HAP-1 (cell line): ENCODE data around the gene SLC5A5.
"Not testable (repeated sequence)": the region's sequence is repeated elsewhere in the genome, so short reads cannot be mapped to it uniquely, and the experiment has no call there.

Source experiments
- DNase-seq, 2 experiments: peaks; one replicate each; pipeline ENCODE4 v3.0.0-alpha.2; 2016 to 2020; ENCODE audit warnings: low spot score in 2 of 2
- H3K27me3 ChIP-seq: fragments of 250-450 bp; sonication (Bioruptor Pico); 2 replicates; pipeline ENCODE4 v1.5.1; 2020; ENCODE audit warnings: low read depth, mild to moderate bottlenecking, moderate library complexity
- H3K36me3 ChIP-seq: fragments of 250-450 bp; sonication (Bioruptor Pico); replicated peaks from 2 replicates; pipeline ENCODE4 v1.5.1; 2020; ENCODE audit warnings: mild to moderate bottlenecking
- H3K4me1 ChIP-seq: fragments of 250-450 bp; sonication (Bioruptor Pico); 2 replicates; pipeline ENCODE4 v1.5.1; 2020; ENCODE audit warnings: mild to moderate bottlenecking
- H3K4me3 ChIP-seq: fragments of 250-450 bp; sonication (Bioruptor Pico); 2 replicates; pipeline ENCODE4 v1.5.1; 2020; ENCODE audit warnings: mild to moderate bottlenecking, moderate library complexity
- H3K9me3 ChIP-seq: fragments of 250-450 bp; sonication (Bioruptor Pico); 2 replicates; pipeline ENCODE4 v1.5.1; 2020; ENCODE audit warnings: mild to moderate bottlenecking, moderate library complexity
- in situ Hi-C: fragments of 300-500 bp; cut with MboI; formaldehyde crosslinking; loops from 3 replicates; pipeline ENCODE4 v1.14.3; 2020; ENCODE audit warnings: low sequenced_read_pairs, inconsistent platforms, mixed read lengths

The SLC5A5 gene

DNA sequence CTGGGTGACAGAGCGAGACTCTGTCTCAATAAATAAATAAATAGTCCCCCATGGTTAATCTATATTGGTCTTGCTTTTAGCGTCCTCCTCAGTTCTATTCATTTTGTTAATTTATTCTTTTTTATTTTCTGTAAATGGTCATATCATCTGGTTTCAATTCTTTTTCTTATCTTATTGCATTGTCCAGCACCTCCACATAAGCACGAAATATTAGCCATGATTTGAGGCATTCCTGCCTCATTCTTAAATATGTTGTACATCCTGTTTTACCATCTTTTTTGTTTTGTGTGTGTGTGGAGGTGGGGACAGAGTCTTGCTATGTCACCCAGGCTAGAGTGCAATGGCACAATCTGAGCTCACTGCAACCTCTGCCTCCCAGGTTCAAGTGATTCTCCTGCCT, 36.5 kb downstream of the SLC5A5 start:
- H3K36me3 ChIP-seq: no peaks in the 10 kb centered on the region
- in situ Hi-C loops: no loop called here
- no peak for DNase-seq
- H3K9me3 ChIP-seq: peaks cover 7% of the 10 kb centered on the region
- peaks cover 3% of the 10 kb centered on the region; the same call in 1 of the 2 replicates for H3K27me3 ChIP-seq
- no peaks in the 10 kb centered on the region for H3K4me1 ChIP-seq
- no peak overlapping the region for H3K4me3 ChIP-seq

GRCh38 chr19:17909003-17909732, 37.4 kb downstream of the SLC5A5 start:
- no peaks in the 10 kb centered on the region for H3K4me1 ChIP-seq
- peaks cover 7% of the 10 kb centered on the region for H3K9me3 ChIP-seq
- no peak overlapping the region for H3K4me3 ChIP-seq
- H3K27me3 ChIP-seq: peaks cover 3% of the 10 kb centered on the region; the same call in 1 of the 2 replicates
- in situ Hi-C loops: no loop called here
- DNase-seq: no peak
- no peaks in the 10 kb centered on the region for H3K36me3 ChIP-seq

DNA sequence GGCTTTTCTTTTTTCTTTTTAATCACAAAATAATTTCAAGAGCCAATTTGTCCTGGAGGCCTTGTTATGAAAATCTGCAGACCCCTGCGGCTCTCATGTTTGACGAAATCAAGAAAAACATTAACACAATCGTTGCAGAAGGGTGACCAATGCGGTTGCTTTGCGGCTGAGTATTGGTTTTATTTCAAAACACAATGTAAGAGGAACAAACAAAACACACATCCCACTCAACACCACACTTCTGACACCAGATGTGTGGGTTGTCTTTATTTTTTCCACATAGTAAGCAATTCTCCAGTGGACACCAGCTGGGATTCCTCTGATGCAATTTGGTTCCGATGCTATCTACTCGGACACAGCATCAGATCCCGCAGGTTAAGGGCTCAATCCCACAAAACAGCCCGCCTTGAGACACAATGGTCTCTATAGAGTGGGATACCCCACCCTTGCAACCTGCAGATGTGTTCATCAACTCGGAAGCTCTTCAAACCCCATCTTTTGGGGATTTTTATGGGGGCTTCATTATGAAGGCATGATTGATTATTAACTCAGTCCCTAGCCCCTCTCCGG, 39.1 kb downstream of the SLC5A5 start:
- DNase-seq: no peak
- no peaks in the 10 kb centered on the region for H3K4me1 ChIP-seq
- H3K36me3 ChIP-seq: no peaks in the 10 kb centered on the region
- in situ Hi-C loops: no loop called here
- H3K9me3 ChIP-seq: peaks cover 7% of the 10 kb centered on the region
- peaks cover 3% of the 10 kb centered on the region; the same call in 1 of the 2 replicates for H3K27me3 ChIP-seq
- H3K4me3 ChIP-seq: no peak overlapping the region

DNA sequence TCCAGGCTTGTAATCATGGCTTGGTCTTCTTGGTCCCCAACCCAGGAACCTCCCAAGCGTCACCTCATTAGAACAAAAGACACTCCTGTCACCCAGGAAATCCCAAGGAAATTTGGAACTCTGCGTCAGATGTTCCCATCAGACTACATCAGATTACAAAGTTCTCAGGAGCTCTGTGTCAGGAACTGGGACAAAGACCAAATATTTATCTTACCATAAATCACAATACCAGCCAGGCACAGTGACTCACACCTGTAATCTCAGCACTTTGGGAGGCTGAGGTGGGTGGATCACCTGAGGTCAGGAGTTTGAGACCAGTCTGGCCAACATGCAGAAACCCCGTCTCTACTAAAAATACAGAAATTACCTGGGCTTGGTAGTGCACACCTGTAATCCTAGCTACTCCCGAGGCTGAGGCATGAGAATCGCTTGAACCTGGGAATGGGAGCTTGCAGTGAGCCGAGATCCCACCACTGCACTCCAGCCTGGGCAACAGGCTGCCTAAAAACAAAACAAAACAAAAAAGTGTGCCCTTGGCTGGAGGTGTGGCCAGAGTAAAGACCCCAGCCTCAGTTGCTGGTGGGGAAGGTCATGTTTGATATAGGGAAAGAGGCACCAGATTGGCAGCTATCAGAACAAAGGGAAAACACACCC, 44.3 kb downstream of the SLC5A5 start:
- DNase-seq: no peak
- Histone ChIP-seq H3K27me3 (peaks cover 1% of the 10 kb centered on the region; the same call in 1 of the 2 replicates), H3K36me3 (no peaks in the 10 kb centered on the region), H3K9me3 (no peaks in the 10 kb centered on the region), H3K4me3 (no peak overlapping the region), H3K4me1 (no peaks in the 10 kb centered on the region)
- in situ Hi-C loops: no loop called here

GRCh38 chr19:17918151-17918550, 46.4 kb downstream of the SLC5A5 start:
- H3K4me3 ChIP-seq, H3K27me3 ChIP-seq, in situ Hi-C loops, H3K9me3 ChIP-seq, H3K4me1 ChIP-seq, DNase-seq, H3K36me3 ChIP-seq: not testable (repeated sequence)

DNA sequence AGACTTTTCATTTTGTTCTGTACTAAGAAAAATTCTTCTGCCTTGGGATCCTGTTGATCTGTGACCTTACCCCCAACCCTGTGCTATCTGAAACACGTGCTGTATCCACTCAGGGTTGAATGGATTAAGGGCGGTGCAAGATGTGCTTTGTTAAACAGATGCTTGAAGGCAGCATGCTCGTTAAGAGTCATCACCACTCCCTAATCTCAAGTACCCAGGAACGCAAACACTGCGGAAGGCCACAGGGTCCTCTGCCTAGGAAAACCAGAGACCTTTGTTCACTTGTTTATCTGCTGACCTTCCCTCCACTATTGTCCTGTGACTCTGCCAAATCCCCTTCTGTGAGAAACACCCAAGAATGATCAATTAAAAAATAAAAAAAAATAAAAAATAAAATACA, 47.4 kb downstream of the SLC5A5 start:
- H3K4me1 ChIP-seq, H3K4me3 ChIP-seq, H3K36me3 ChIP-seq, H3K9me3 ChIP-seq, H3K27me3 ChIP-seq, in situ Hi-C loops: not testable (repeated sequence)
- peak in 1 of 2 experiments; percentile 34 for DNase-seq

DNA sequence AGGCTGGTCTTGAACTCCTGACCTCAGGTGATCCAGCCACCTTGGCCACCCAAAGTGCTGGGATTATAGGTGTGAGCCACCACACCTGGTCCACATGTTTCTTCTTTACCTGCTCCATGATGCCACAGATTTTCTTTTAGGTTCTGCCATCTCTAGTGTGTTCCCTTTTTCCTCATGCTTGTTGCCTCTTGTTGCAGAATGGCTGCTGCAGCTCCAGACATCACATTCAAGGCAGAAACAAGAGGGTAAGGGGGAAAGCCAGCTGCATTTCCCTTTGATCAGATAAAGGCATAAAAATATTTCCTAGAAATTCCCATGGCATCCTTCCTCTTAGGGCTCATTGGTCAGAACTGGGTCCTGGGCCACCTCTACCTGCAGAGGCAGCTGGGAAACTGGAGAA, 48.8 kb downstream of the SLC5A5 start:
- Histone ChIP-seq H3K36me3 (no peaks in the 10 kb centered on the region), H3K9me3 (no peaks in the 10 kb centered on the region), H3K4me3 (no peak overlapping the region), H3K4me1 (no peaks in the 10 kb centered on the region), H3K27me3 (no peaks in the 10 kb centered on the region)
- in situ Hi-C loops: loop anchor here (10.0 kb wide), 1 partner anchor 46 kb away; the partner anchor contains the start of gene SLC5A5
- no peak for DNase-seq

DNA sequence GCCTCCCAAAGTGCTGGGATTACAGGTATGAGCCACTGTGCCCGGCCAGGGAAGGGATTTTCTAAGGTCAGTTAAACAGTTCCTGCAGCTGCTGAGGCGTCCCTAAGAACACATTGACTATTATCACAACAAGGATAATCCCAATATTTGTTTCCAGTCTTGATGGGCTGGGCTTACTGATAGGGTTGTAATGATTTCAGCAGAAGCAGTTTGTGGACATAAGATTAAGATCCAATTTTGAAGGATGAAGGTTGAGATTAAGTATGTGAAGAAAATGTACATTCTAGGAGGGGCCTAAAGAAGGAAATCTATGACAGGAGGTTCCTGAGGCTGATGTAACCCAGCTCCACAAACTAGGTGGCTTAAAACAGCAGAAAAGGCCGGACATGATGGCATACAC, 50.4 kb downstream of the SLC5A5 start:
- no peaks in the 10 kb centered on the region for H3K4me1 ChIP-seq
- no peak overlapping the region for H3K4me3 ChIP-seq
- no peaks in the 10 kb centered on the region for H3K27me3 ChIP-seq
- no peak for DNase-seq
- in situ Hi-C loops: loop anchor here (10.0 kb wide), 1 partner anchor 47 kb away; the partner anchor contains the start of gene SLC5A5
- no peaks in the 10 kb centered on the region for H3K9me3 ChIP-seq
- H3K36me3 ChIP-seq: no peaks in the 10 kb centered on the region

GRCh38 chr19:17926044-17926443, 54.3 kb downstream of the SLC5A5 start:
- Histone ChIP-seq H3K4me3 (no peak overlapping the region), H3K36me3 (no peaks in the 10 kb centered on the region), H3K4me1 (no peaks in the 10 kb centered on the region), H3K9me3 (no peaks in the 10 kb centered on the region), H3K27me3 (no peaks in the 10 kb centered on the region)
- DNase-seq: no peak
- in situ Hi-C loops: loop anchor here (10.0 kb wide), 1 partner anchor 51 kb away; the partner anchor contains the start of gene SLC5A5

- H3K36me3 ChIP-seq: no peaks in the 10 kb centered on the region
- H3K4me1 ChIP-seq: peaks cover 14% of the 10 kb centered on the region
- DNase-seq: no peak
- no peak overlapping the region for H3K4me3 ChIP-seq
- H3K27me3 ChIP-seq: no peaks in the 10 kb centered on the region
- no peaks in the 10 kb centered on the region for H3K9me3 ChIP-seq
- in situ Hi-C loops: loop anchor here (10.0 kb wide), 1 partner anchor 54 kb away; the partner anchor contains the start of gene SLC5A5
These were observed 57.3 kb downstream of the SLC5A5 start for GRCh38 chr19:17929056-17929455.

DNA sequence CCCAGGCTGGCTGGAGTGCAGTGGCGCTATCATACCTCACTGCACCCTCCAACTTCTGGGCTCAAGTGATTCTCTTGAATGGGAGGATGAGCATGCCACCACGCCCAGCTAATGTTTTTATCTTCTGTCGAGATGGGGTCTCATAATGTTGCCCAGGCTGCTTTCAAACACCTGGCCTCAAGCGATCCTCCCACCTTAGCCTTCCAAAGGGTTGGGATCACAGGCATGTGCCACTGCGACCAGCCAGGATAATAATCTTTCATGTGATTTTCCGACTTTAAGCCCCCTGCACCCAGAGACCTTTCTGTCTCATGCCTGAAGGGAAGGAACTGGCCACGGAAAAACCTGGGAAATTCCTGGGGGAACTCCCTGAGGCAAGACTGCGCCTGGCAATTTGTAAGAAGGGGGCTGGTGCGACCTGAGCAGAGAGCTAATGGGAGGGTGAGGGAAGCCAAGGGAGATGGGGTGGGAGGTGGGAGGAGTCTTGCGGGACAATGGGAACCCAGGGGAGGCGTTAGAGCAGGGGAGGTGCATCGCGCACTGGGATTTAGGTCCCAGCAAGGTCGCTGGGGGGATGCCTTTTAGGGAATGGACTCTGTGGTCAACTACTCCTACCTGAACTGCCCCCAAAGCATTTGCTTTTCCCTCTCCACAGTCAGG, 59.9 kb downstream of the SLC5A5 start:
- Histone ChIP-seq H3K27me3 (no peaks in the 10 kb centered on the region), H3K9me3 (no peaks in the 10 kb centered on the region), H3K4me3 (peak overlapping the region; percentile 87), H3K36me3 (no peaks in the 10 kb centered on the region; the same call in 1 of the 2 replicates), H3K4me1 (peaks cover 14% of the 10 kb centered on the region)
- peak; percentile 80 to 87 for DNase-seq
- in situ Hi-C loops: no loop called here

DNA sequence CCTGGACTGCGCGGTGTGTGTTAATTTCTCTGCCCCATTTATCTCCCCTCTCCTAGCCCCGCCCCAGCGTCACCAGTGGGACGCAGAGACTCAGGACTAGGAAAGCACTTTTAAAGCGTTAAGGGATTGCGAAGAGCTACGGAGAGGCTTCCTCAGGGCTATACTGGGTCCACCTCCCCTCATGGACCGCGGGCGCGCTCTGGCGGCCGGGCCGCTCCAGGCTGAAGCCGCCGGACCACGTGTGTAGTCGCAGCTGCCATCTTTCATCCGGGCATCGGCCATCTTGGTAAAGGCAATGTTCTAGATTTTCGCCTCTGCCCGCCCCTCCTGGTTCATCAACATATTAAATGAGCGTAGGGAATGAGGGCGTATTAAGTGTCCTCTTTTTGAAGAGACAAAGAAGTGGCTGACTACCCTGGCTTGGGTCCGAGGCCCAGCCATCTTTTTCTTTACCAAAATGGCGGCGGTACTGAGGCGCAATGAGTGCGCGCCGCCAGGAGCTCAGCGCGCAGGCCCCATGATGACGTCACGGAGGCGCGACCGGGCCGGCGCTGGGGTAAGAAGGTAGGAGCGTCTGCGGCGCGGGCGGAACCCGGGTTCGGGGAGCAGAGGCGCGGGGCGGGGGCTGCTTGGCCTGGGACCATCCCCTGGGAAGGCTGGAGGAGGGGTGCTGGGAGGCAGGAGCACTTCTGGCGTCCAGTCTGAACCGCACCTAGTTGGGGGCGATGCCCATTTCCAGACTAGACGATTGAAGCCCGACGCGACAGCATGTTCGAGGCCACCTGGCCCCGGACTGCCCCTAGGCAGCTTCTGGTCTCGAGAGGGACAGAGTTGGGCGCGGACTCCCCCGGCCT, 61.0 kb downstream of the SLC5A5 start, which contains the start of gene CCDC124:
CCDC124 (plus strand) TSS at position 531 of the 854 bp plus-strand sequence. CDS start 3,406 bp downstream, outside the sequence.
- H3K4me3 ChIP-seq: peak within 1 kb of the TSS; percentile 87
- H3K36me3 ChIP-seq: peaks cover 6% of the 10 kb centered on the region
- in situ Hi-C loops: no loop called here
- peaks cover 14% of the 10 kb centered on the region for H3K4me1 ChIP-seq
- DNase-seq: peak; percentile 82 to 94
- no peaks in the 10 kb centered on the region for H3K9me3 ChIP-seq
- H3K27me3 ChIP-seq: no peaks in the 10 kb centered on the region
